AG20443 (cell line): ENCODE results near the gene TSPAN5.
A peak's percentile ranks its signal among the peaks of the same experiment; 100 is the strongest.

Experiments
- DNase-seq: peaks from one replicate; pipeline ENCODE4 v3.0.0; 2012; ENCODE audit warnings: low spot score, mixed read lengths

Gene TSPAN5

GRCh38 chr4:98585596-98585995 lies 72.8 kb downstream of the TSPAN5 start:
- no peak for DNase-seq

GRCh38 chr4:98584265-98584664 lies 74.1 kb downstream of the TSPAN5 start:
- no peak for DNase-seq

GRCh38 chr4:98583265-98583664 lies 75.1 kb downstream of the TSPAN5 start:
- DNase-seq = no peak

GRCh38 chr4:98581126-98581525 lies 77.3 kb downstream of the TSPAN5 start:
- DNase-seq = no peak

GRCh38 chr4:98577956-98578355 lies 80.5 kb downstream of the TSPAN5 start:
- no peak for DNase-seq

GRCh38 chr4:98574816-98575215 lies 83.6 kb downstream of the TSPAN5 start:
- DNase-seq = no peak

- DNase-seq = no peak
Observed at GRCh38 chr4:98573791-98574190, 84.6 kb downstream of the TSPAN5 start.

- DNase-seq = no peak
Observed at GRCh38 chr4:98572697-98573096, 85.7 kb downstream of the TSPAN5 start.

GRCh38 chr4:98571161-98571786 lies 87.1 kb downstream of the TSPAN5 start:
- no peak for DNase-seq

GRCh38 chr4:98570151-98570797 lies 88.1 kb downstream of the TSPAN5 start:
- DNase-seq = no peak

- DNase-seq = no peak
Observed at GRCh38 chr4:98568941-98569663, 89.3 kb downstream of the TSPAN5 start.

GRCh38 chr4:98567611-98568010 lies 90.8 kb downstream of the TSPAN5 start:
- no peak for DNase-seq

GRCh38 chr4:98566361-98567008 lies 91.9 kb downstream of the TSPAN5 start:
- DNase-seq = no peak

GRCh38 chr4:98565681-98566301 lies 92.6 kb downstream of the TSPAN5 start:
- no peak for DNase-seq

GRCh38 chr4:98564852-98565251 lies 93.6 kb downstream of the TSPAN5 start:
- DNase-seq = no peak

- no peak for DNase-seq
Observed at GRCh38 chr4:98560321-98560720, 98.1 kb downstream of the TSPAN5 start.

GRCh38 chr4:98558471-98559169 lies 99.8 kb downstream of the TSPAN5 start:
- no peak for DNase-seq

- no peak for DNase-seq
Observed at GRCh38 chr4:98557194-98557892, 101.1 kb downstream of the TSPAN5 start.

GRCh38 chr4:98556451-98556850 lies 102.0 kb downstream of the TSPAN5 start:
- DNase-seq = peak; percentile 17

GRCh38 chr4:98555798-98556445 lies 102.5 kb downstream of the TSPAN5 start:
- peak; percentile 17 for DNase-seq
